Measurements from ENCODE around the gene PLAU. TPM values are rescaled to one million over a fixed set of nuclear protein-coding genes. Genes with fewer than 3 reads are reported as not detected.

The PLAU gene
- total RNA-seq, 1 donor from 2014 or later: 112 TPM

DNA sequence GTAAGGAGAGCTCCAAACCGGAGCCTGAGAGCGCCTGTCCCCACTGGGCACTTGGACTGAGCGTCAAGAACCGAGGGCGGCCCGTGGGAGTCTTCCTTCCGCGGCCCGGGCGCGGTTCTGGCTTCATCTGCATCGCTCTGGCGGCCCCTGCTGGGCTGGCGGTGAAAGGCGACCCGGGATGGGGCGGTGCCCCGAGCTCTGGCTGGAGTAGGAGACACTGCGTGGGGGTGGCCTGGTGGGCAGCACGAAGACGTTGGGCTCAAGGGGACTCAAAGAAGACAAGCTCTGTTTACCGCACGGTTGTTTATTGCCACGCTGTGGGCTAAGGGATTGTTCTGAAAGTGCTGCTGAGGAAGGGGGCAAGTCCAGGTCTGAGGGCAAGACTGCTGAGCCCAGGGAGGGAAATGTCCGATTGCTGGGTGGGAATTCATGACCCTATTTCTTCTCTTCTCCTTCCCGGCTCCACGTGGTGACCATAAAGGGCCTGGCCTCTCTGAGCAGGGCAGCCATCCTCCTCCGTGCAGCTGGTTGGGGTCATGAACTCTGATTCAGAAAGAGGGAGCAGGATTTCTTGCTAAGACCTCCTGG, 29.8 kb downstream of the PLAU start:
- Mint-ChIP-seq H3K36me3 (ENCODE audit: unreplicated experiment) (no peaks in the 10 kb centered on the region), H3K27ac (ENCODE audit: unreplicated experiment) (peak overlapping the region; percentile 87), H3K27me3 (ENCODE audit: unreplicated experiment) (no peaks in the 10 kb centered on the region), H3K4me3 (ENCODE audit: unreplicated experiment) (peak overlapping the region; percentile 52), H3K4me1 (ENCODE audit: unreplicated experiment) (peaks cover 34% of the 10 kb centered on the region), H3K9me3 (ENCODE audit: unreplicated experiment) (no peaks in the 10 kb centered on the region)
- DNase-seq (ENCODE audit: extremely low spot score, unreplicated experiment): peak; percentile 95
- TF ChIP-seq, protein P1, sequence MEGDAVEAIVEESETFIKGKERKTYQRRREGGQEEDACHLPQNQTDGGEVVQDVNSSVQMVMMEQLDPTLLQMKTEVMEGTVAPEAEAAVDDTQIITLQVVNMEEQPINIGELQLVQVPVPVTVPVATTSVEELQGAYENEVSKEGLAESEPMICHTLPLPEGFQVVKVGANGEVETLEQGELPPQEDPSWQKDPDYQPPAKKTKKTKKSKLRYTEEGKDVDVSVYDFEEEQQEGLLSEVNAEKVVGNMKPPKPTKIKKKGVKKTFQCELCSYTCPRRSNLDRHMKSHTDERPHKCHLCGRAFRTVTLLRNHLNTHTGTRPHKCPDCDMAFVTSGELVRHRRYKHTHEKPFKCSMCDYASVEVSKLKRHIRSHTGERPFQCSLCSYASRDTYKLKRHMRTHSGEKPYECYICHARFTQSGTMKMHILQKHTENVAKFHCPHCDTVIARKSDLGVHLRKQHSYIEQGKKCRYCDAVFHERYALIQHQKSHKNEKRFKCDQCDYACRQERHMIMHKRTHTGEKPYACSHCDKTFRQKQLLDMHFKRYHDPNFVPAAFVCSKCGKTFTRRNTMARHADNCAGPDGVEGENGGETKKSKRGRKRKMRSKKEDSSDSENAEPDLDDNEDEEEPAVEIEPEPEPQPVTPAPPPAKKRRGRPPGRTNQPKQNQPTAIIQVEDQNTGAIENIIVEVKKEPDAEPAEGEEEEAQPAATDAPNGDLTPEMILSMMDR (IDR thresholded peaks at IDR 0.05): peak; percentile 99

- H3K4me3 Mint-ChIP-seq (ENCODE audit: unreplicated experiment): peak overlapping the region; percentile 52
- no peaks in the 10 kb centered on the region for H3K9me3 Mint-ChIP-seq (ENCODE audit: unreplicated experiment)
These were observed 30.4 kb downstream of the PLAU start for GRCh38 chr10:73941300-73941699.

DNA sequence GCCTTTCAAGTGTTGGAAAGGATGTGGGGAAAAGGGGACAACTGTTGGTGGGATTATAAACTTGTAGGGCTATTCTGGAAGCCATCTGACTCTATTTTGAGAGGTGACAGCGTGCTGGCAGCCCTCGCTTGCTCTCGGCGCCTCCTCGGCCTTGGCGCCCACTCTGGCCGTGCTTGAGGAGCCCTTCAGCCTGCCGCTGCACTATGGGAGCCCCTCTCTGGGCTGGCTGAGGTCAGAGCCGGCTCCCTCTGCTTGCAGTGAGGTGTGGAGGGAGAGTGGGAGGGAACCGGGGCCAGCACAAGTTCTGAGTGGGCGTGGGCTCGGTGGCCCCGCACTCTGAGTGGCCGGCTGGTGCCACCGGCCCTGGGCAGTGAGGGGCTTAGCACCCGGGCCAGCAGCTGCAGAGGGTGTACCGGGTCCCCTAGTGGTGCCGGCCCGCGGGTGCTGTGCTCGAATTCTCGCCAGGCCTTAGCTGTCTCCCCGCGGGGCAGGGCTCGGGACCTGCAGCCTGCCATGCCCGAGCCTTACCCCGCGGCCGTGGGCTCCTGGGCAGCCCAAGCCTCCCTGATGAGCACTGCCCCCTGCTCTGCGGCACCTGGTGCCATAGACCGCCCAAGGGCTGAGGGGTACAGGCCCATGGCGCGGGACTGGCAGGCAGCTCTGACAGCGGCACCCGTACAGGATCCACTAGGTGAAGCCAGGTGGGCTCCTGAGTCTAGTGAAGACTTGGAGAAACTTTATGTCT, 33.6 kb downstream of the PLAU start:
- H3K27me3 Mint-ChIP-seq (ENCODE audit: unreplicated experiment): no peaks in the 10 kb centered on the region
- DNase-seq (ENCODE audit: extremely low spot score, unreplicated experiment): no peak
- H3K27ac Mint-ChIP-seq (ENCODE audit: unreplicated experiment): no peak overlapping the region
- no peaks in the 10 kb centered on the region for H3K9me3 Mint-ChIP-seq (ENCODE audit: unreplicated experiment)
- H3K4me3 Mint-ChIP-seq (ENCODE audit: unreplicated experiment): no peak overlapping the region
- no peaks in the 10 kb centered on the region for H3K36me3 Mint-ChIP-seq (ENCODE audit: unreplicated experiment)
- H3K4me1 Mint-ChIP-seq (ENCODE audit: unreplicated experiment): peaks cover 25% of the 10 kb centered on the region
- TF ChIP-seq, protein P1 (IDR thresholded peaks at IDR 0.05): no peak

More at GRCh38 chr10:73941300-73941699, 30.4 kb downstream of the PLAU start:
- H3K36me3 Mint-ChIP-seq (ENCODE audit: unreplicated experiment): no peaks in the 10 kb centered on the region
- no peaks in the 10 kb centered on the region for H3K27me3 Mint-ChIP-seq (ENCODE audit: unreplicated experiment)
- no peak for DNase-seq (ENCODE audit: extremely low spot score, unreplicated experiment)
- peak overlapping the region; percentile 87 for H3K27ac Mint-ChIP-seq (ENCODE audit: unreplicated experiment)
- H3K4me1 Mint-ChIP-seq (ENCODE audit: unreplicated experiment): peaks cover 36% of the 10 kb centered on the region
- TF ChIP-seq, protein P1 (IDR thresholded peaks at IDR 0.05): no peak

DNA sequence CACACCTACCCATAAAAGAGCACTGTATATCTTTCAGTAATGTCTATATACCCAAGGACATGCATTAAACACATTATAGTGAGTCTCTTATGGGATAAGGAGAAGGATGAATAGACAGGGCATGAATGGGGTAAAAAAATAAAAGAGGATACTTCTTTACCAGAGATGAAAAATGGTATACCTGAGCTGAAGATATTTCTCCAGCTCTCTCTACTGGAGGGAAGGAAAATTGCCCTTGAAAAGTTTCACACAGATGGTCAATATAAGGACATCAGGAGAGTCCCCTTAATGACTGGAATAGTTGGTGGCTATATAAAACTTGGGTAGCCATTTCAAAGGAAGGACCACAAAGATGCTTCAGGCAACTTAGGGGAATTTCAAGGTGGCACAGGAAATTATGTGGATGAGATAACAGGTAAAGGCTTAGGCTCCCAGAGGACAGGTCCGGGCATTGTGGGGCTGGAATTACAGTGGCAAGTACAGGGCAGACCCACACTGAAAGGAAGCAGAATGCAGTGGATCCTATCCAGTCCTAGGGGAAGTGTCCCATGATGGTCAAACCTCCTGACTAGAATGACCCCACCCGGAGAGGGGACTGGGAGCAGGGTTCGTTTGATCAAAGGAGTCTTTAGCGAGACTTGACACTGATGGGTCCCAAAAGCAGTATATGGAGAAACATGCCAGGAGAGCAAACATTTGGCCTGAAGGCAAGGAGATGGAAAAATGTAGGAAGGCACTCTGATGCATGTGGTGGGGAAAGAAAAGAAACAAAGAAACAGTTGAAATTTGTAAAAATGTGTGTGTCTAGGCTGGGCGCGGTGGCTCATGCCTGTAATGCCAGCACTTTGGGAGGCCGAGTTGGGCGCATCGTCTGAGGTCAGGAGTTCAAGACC, 35.6 kb downstream of the PLAU start:
- Mint-ChIP-seq H3K4me1 (ENCODE audit: unreplicated experiment) (peaks cover 26% of the 10 kb centered on the region), H3K27me3 (ENCODE audit: unreplicated experiment) (no peaks in the 10 kb centered on the region), H3K4me3 (ENCODE audit: unreplicated experiment) (no peak overlapping the region), H3K36me3 (ENCODE audit: unreplicated experiment) (no peaks in the 10 kb centered on the region), H3K27ac (ENCODE audit: unreplicated experiment) (peak overlapping the region; percentile 54), H3K9me3 (ENCODE audit: unreplicated experiment) (no peaks in the 10 kb centered on the region)
- DNase-seq (ENCODE audit: extremely low spot score, unreplicated experiment): no peak
- TF ChIP-seq, protein P1 (IDR thresholded peaks at IDR 0.05): peak; percentile 23
